SKM-1 (cell line): ENCODE measurements around the gene LOX.
"Not testable (repeated sequence)": the region's sequence is repeated elsewhere in the genome, so short reads cannot be mapped to it uniquely, and the experiment has no call there.

ENCODE experiments used
- DNase-seq: peaks from one replicate; lab custom pipeline; 2025; ENCODE audit not compliant: unreplicated experiment; lab: John Stamatoyannopoulos, UW

LOX gene

DNA sequence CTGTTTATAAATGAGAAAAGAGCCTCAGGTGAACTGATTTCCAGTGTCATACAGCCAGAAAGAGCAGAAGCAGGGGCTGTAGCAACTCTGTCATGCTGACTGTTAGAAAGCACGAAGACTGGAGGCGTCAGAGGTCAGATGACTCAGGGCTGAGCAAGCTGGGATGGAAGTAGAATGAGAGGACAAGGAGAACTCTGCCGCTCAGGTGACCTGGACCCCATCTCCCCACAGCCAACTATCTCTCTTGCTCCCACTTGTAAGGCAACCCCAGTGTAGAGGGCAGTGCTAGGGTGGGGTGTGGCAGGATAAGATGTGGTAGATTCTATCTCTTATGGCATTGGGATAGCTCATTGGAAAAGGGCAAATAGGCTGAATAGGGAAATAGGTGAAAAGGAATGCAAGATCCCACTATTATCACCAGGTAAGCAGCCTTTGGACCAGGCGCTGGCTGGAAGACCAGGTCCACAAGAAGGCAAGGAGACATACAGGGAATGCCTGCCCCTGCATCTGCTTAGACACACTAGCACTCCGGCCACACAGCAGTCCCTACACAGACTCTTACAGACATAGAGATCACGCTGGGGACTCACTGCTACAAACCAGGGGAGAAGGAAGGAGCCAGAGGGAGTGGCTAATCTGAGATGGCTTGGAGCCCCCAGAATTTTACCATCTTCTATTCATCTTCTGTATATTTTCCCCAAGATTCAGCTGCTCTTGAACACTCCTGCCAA lies 21.2 kb upstream of the LOX start:
- no peak for DNase-seq

DNA sequence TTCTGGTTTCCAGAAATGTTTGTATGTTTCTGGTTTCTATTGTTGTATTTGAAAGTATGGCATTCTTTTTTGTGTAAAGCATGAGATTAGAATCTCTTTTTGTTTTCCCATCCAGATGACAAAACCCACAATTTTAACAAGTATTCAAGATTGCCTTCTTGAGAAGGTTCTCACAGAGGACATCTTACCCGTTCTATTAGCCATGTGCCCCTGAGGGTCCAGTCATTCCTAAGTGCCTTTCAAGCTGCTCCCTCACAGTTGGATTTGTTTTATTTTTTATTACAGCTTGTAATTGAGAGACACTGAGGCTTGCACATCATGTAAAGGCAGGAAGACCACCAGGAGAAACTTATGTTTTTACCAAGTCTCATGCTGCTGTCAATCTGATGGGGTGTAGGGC lies 19.3 kb upstream of the LOX start:
- DNase-seq = no peak

DNA sequence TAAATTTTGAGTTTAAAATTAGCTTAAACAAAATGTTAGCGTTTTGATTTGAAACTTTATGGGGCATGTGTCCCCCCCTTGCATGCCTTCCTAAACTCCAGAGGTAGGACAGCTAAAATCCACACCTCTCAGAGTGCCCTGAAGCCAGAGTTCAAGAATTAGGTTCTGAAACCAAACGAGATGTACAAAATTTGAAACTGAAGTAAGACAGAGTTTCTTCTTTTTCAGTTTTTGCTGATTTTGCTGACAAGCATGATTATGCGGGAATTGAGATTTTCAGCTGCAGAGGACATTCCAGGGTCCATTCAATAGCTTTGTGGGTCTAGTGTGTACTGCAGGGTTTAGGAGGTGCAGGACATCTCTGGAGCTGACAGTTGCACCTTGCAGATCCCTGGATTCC lies 17.1 kb upstream of the LOX start:
- no peak for DNase-seq

DNA sequence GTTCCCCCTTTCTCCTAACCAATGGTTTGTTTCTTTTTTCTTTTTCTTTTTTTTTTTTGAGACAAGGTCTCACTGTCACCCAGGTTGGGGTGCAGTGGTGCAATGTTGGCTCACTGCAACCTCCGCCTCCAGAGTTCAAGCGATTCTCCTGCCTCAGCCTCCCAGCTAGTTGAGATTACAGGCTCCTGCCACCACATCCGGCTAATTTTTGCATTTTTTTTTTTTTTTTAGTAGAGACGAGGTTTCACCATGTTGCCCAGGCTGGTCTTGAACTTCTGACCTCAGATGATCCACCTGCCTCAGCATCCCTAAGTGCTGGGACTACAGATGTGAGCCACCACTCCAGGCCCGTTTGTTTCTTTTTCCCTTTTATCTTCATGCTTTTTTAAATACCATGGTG lies 16.2 kb upstream of the LOX start:
- not testable (repeated sequence) for DNase-seq

DNA sequence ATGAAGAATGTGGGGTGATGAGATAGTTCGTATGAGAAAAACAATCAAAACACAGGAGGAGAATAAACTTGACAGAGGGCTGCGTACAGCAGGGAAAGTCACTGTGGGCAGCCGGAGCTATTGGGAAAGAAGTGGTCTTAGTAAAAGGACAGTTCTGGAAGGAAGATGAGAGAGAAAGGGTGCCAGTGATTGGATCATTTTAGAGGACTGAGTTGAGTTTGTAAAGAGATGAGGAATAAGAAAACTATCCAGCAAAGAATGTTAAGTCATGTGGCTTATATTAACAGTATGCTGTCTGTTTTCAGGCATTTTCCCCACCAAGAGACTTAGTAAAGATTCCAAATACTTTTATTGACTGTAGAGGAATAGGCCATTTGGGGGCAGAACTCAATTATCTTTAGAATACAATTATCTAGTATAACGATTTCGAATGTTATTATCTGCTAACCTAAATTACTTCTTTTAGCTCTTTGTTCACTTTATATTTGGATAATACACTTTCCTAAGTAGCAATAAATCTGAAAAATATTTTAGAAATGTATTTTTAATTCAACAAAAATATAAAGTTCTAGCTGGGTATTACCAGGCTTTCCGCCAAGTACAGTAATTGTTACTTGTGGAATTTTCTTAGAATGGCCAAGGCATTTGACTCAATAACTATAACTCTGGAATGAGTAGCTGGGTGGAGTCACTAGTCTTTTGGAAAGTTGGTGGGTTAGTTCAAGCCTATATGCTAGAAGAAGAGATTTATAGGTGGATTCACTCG lies 15.5 kb upstream of the LOX start:
- DNase-seq = no peak

DNA sequence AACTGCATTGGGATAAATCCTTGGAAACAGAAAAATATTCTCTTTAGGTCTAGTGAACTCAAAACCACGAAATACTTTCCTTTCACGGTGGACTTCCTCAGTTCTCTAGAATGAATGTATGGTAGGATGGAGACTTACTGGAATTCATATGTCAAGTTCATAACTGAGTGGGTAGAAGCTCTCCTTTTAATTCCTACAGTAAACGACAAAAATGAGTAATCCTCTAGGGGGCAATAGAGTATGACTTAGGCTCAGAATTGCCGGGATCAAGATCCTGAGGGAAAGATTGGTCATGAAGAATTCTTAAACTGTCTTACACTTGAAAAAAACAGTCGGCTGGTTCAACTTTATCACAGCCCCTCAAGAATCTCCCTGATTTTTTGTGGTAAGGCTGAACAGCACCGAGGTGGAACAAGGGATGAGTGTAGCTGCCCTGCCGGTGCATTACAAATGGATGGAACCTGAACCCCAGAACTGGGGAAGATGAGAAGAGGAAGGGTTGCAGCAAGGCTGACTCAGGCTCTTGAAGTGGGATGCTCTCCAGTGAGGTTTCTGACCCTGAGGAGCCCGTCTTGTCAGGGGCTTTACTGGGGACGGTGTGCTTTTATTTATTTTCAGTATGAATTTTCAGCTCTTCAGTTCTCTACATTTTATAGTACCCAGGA lies 14.0 kb upstream of the LOX start:
- DNase-seq = no peak

DNA sequence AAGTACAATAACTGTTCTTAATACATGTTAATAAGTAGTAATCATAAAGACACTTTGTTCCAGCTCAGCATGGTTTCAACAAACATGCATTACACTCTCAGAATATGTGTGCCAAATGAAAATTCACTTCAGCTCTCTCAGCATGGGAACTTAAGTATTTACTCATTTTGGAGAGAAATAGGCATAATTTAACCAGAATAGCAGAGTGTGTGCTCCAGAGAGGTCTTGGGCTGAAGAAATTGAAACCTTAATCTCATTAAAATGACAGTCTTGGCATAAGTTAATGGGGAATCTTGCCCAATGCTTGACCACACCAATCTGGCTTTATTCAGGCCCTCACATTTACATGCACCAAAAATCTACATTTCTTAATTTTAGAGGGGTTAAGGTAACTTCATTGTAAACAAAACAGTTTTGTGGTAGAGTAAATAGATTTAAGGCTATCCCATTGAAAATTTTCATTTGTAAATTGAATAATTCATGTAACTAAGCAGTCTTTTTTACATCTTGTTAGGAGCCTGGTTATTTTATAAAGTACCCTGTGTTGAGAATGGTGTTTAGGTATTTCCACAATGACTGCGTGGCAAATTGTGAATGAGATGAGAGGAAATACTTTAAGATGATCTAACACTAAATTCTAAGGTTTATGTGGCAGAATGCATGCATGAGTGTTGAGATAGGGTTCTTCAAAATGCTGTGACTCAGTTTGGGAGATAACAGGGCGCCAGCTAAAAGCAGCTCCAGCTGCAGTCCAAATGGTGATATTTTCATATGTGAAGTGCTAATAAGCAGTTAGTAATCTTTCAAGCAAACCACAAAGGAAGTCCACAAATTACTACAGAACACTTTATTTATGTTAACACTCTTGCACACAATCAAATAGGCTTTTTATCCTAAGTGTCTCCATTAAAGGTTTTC lies 11.3 kb upstream of the LOX start:
- no peak for DNase-seq

DNA sequence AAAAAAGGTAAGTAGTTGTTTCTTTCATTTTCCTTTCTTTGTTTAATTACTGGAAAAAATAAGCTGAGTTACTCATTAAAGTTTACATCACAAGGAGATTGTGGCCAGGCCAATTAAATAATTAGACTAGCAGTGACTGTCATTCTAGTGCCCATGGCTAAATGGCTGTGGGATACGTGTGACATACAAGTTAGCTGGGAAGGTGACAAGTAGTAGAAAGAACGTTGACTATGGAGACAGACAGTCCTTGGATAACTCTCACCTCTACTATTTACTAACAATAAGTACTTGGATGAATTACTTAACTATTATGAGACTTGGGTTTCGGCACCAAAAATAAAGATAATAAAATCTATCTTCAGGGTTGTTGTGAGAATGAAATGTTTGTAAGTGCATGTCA lies 7.0 kb upstream of the LOX start:
- no peak for DNase-seq

DNA sequence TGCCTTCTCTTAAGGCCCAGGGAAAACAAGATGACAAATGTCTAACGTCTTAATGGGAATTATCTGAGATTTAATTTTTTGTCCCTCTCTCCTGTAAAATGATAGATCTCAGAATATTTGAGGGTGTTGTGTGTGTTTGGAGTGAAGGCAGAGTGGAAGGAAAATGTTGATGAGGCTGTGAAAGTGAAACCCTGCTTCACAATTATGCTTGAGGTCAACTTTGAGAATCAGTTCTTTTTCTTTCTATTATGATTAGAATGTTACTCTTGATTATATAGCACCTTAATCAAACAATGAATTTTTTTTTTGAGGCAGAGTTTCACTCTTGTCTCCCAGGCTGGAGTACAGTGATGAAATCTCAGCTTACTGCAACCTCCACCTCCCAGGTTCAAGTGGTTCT lies 5.5 kb upstream of the LOX start:
- no peak for DNase-seq

DNA sequence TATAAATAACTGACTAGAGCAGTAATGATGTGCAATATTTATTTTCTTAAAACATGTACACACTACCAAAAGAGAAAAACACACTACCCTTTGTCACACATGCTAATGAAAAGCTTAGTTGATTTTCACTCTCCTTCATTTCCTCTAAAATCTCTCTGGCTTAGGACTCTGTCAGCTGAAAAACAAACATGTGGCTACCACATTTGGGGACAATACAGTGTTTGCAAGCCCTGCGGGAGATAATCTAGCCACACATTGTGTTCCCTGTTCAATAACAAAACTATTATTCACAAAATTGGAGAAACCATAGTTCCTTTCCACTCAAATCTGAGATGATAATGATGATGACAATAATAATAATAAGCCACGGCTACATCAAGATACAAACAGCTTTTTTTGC lies 3.5 kb upstream of the LOX start:
- no peak for DNase-seq

DNA sequence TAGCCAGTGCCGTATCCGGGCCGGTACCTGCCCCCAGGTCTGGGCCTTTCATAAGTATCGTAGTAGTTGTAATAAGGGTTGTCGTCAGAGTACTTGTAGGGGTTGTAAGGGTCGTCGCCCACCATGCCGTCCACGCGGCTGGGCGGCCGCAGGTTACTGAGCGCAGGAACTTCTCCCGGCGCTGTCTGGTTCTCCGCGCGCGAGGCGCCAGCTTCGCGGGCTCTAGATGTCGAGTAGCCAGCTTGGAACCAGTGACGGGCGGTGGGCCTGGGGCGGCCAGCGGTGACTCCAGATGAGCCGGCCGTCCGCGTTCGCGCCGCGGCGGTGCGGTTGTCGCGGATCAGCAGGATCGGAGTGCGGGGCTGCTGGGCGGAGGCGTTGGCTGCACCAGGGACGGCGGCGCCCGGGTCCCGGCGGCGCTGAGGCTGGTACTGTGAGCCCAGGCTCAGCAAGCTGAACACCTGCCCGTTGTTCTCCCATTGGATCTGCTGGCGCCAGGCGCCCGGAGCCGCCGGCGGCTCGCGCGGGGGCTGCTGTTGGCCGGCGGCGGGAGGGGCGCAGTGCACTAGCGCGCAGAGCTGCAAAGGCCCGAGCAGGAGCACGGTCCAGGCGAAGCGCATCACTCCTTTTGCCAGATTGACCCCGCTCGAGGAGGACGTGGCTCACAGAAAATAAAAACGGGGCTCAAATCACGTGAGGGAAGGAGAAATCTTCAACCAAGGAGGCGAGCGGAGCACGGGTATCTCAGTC lies 518 bp downstream of the LOX start:
- no peak for DNase-seq

DNA sequence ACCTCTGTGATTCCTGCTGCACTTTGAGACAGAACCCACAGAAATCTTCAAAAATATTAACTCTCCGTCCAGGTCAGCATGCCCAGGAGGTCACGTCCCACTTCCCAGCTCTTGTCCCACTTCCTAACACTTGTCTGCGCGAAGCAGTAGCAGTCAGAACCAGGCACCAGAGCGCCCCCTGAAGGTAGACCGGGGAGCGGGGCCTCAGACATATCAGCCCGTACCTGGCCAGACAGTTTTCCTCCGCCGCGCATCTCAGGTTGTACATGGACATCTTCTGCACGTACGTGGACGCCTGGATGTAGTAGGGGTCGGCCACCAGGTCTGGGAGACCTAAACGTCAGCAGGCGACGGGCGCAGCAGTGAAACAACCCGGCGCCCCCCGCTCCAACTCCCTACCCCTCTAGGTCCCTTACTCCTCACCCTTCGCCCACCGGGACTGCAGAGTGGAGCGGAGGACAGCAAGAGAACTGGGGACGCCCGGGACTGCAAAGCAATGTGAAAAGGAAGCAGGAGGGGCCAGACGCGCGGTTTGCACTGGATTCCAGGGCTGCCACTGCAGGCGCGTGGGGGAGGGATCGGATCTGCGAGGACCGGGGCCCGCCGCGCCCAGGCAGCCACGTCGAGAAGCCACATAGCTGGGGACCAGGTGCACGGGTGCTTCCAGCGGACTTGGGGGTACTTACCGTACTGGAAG lies 1.2 kb downstream of the LOX start:
- DNase-seq = peak; percentile 12

DNA sequence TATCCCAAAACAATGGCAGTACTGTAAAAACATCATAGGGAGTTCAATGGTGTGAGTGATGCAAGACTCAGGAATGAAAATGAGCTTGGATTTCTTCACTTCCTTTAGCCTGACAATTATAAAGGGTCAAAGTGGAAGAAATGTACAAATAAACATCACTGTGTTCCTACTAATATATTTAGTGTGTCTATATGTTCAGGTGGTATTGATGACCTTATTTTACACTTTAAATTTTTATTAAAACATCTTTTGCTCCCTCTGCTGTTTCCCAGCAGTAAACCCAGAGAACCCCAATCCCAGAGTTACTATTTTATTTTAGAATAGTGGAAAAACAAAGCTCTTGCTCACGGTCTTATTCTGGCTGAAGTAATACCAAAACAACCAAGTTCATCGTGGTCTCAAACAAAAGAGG lies 2.0 kb downstream of the LOX start:
- DNase-seq = no peak

DNA sequence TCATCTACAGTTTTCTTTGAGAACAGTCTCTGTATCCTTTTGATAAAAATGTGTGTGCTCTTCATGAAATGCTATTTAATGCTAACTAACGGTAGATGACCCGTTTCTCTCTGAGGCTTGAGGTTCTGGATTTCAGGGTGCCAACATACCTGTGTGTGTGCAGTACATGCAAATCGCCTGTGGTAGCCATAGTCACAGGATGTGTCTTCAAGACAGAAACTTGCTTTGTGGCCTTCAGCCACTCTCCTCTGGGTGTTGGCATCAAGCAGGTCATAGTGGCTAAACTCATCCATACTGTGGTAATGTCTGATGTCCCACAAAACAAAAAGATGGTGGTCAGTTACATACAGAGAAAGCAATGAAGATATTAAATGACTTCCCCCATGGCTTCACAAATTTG lies 4.2 kb downstream of the LOX start:
- DNase-seq = no peak

DNA sequence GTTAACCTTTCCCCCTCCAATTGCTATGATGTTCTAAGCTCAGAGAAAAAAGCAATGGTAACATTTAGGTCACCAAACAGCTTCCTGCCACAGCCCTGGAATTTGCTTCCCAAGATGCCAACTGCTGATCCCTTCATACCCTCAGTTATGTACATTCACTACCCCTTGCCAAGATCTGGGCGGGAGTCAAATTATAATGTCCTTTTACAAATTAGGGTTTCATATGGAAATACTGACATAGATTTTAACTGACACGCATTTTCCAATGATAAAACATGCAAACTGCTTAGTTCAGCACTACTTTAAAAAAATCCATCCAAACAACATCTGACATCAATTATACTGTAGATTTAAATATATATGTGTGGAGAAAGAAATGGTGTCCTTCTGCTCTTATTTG lies 5.0 kb downstream of the LOX start:
- no peak for DNase-seq

DNA sequence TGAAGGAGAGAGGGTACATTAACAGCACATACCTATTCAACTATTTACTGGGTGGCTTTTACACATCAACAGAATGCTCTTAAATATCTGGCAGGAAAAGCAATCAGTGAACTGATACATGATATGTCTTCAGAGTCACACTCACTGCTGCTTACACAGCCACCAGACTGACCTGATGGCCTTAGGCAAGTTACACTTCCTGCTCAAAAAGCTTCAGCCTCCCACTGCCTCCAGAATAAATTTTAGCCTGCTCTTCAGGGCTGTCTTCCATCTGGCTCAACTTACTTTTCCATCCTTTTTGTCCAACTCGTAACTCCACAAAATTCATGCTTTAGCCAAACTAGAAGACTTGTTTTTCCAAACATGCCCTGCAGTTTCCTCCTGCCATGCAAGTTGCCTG lies 10.7 kb downstream of the LOX start:
- DNase-seq = no peak

DNA sequence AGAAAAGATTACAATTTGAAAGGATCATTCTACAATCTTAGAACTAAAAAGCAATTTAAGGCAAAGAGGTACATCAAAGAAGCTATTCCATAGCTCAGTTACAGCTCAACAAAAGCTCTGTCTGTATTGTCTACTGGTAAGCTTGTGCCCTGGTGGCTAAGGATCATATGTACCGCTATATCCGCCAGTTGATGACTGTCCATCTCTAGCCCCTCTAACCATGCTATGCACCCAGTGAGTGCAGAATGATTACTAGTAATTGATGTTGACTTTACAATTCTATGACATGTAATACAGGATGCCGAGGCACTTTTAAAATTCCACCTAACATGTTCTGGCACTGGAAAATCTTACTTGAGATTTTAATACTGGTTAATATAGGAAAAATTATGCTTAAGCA lies 13.1 kb downstream of the LOX start:
- DNase-seq = no peak

DNA sequence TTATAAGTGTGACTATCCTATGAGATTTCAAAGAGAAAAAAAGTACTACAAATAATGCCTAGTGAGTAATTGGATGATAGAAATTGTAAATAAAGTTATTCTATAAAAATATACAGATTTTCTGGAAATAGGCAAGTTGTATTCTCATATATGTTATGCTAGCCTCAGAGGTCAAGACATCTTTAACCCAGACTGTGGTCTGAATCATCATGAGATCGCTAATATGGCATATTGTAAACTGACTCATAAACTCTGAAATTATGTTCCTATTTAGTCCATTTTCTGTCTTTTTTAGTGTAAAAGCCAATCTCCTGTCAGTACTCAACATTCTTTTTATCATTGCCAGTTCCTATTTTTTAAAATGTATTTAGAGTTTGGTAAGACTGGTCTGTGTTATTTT lies 14.2 kb downstream of the LOX start:
- DNase-seq = no peak

DNA sequence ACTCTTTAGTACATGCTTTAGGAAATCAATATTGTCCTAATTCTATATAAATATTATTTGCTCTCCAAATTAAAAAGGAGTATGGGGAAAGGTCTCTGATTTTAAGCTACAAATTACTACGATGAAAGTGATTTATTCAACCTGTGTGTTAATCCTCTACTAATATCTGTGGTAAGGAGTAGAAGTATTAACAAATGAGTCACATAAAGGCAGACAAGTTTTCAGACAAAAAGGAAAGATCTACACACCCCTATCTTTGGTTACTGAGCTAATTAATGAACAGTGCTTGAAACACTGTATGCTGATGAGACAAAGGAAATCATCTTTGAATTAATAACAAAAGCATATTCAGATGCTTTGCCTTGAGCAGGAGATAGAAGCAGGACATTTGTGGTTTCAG lies 15.9 kb downstream of the LOX start:
- no peak for DNase-seq

DNA sequence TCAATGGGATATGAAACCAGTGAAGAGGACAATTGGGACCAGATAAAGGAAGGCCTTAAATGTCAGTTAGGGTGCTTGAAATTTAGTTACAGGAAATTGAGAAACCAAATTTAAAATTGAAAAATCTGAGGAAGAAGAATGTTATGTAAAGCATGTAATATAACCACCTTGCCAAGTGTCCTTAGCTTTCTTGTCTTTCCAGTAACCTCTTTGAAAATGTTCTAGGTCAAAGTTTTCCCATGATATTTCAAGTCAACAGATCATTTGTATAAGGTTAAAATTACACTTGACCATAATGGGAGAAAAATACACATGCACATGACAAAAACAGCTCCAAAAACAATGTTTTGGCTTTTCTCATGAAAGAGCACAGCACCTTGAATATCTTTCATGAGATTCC lies 21.1 kb downstream of the LOX start:
- no peak for DNase-seq
